Right lobe of liver (tissue), 4 donors: Measurements from ENCODE around the gene TCOF1.

ENCODE experiments used
- CTCF ChIP-seq, 4 donors: fragments of 200-600 bp in 3 of 4; fragments of 450-650 bp in 1 of 4; IDR thresholded peaks; one replicate each; pipeline versions ENCODE4 v1.5.1 to v1.8.0; 2016 to 2022; ENCODE audit warnings: antibody characterized with exemption in 4 of 4, mild to moderate bottlenecking in 2 of 4
- POLR2A ChIP-seq: fragments of 450-650 bp; IDR thresholded peaks from one replicate; pipeline ENCODE4 v1.6.1; 2017; ENCODE audit warnings: antibody characterized with exemption, mild to moderate bottlenecking
- donor health status: DM: no; HTN: no; CAD: no.
- donor health status: DM: no; HTN: no; CAD: no.
- donor health status: DM: no; HTN: yes; CAD: no.

GRCh38 chr5:150440948-150441812, 83.7 kb downstream of the TCOF1 start:
- TF ChIP-seq CTCF (IDR thresholded peaks at IDR 0.05) (no peak), POLR2A (no peak)
